B cell (primary cell): ENCODE results near the gene MRPL24.

Experiments used
- CTCF ChIP-seq: fragments of 200-600 bp; IDR thresholded peaks from one replicate; pipeline ENCODE4 v1.8.0; 2022; ENCODE audit warnings: antibody characterized with exemption, mild to moderate bottlenecking
- EZH2 ChIP-seq: IDR thresholded peaks from 2 replicates; pipeline ENCODE4 v1.6.1; 2012; ENCODE audit warnings: borderline replicate concordance, low read depth, mild to moderate bottlenecking, moderate library complexity, low read length; ENCODE audit not compliant: insufficient read depth, poor library complexity, severe bottlenecking

DNA sequence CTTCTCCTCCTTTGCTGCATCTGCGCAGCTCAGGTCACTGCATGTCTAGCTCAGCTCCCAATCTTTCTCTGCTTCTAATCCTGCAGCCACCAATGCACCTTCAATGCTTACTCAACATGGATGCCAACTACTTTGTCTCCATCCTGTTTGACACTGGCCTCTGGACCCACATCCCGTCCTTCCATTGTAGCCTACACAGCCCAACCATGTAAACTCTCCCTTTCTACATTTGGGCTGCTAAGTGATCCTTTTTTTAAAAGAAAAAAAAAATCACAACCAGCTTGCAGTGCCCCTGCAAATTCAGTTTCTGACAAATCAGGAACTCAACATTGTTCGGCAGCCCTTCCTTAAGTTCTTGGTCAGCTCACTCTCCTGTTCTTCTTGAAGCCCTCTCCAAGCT, 26.1 kb downstream of the MRPL24 start:
- TF ChIP-seq CTCF (no peak), EZH2 (no peak)
